Prostate gland (tissue), 2 donors: ENCODE results near the gene TNFRSF25.

Source experiments
- POLR2A ChIP-seq: fragments of 450-650 bp; IDR thresholded peaks from one replicate; pipeline ENCODE4 v1.6.1; 2016; ENCODE audit warnings: antibody characterized with exemption, mild to moderate bottlenecking
- POLR2AphosphoS5 ChIP-seq: sonication (generic); formaldehyde crosslinking; IDR thresholded peaks from one replicate; pipeline ENCODE4 v1.6.1; 2017; ENCODE audit warnings: antibody characterized with exemption
- TF ChIP-seq, protein P1 (sequence below), 4 experiments: fragments of 200-600 bp in 2 of 4; fragments of 450-650 bp in 2 of 4; sonication (generic) in 2 of 4; IDR thresholded peaks; 1 replicate in 3 of 4; 2 replicates in 1 of 4; pipeline ENCODE4 v1.5.1; 2016 to 2019; ENCODE audit warnings: antibody characterized with exemption in 4 of 4, mild to moderate bottlenecking in 2 of 4, moderate library complexity in 2 of 4

GRCh38 chr1:6456800-6457466 lies 9.0 kb downstream of the TNFRSF25 start:
- TF ChIP-seq, protein P1, sequence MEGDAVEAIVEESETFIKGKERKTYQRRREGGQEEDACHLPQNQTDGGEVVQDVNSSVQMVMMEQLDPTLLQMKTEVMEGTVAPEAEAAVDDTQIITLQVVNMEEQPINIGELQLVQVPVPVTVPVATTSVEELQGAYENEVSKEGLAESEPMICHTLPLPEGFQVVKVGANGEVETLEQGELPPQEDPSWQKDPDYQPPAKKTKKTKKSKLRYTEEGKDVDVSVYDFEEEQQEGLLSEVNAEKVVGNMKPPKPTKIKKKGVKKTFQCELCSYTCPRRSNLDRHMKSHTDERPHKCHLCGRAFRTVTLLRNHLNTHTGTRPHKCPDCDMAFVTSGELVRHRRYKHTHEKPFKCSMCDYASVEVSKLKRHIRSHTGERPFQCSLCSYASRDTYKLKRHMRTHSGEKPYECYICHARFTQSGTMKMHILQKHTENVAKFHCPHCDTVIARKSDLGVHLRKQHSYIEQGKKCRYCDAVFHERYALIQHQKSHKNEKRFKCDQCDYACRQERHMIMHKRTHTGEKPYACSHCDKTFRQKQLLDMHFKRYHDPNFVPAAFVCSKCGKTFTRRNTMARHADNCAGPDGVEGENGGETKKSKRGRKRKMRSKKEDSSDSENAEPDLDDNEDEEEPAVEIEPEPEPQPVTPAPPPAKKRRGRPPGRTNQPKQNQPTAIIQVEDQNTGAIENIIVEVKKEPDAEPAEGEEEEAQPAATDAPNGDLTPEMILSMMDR (IDR thresholded peaks at IDR 0.05): no peak
- TF ChIP-seq POLR2AphosphoS5 (no peak), POLR2A (no peak)
